ENCODE results near the gene GABRB2. TPM values are rescaled to one million over a fixed set of nuclear protein-coding genes. Genes with fewer than 3 reads are reported as not detected.

GABRB2 gene
- total and polyA plus RNA-seq, 11 donors: 0.04 to 3.8 (median 0.16) TPM; not detected in 7

DNA sequence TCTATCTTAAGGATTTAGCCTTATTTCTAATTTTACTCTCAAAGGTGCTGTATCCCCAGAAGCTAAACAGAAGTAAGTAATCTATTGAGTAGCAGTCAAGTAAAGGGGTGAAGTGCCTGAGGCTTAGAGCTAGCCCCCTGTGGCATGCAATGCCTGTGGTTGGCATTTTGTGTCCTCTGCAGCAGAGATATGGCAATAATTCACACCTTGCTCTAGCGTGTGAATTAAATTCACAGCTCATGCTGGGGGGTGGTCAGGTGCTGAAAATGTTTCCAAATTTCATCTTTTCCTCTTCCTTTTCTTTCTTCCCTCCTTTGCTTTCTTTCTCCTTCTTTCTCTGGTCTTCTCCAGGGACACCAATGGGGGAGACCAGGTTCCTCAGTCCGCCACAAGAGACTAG lies 262.1 kb downstream of the GABRB2 start:
- intact Hi-C loops (cut with DNase I): no loop called here
- H3K27me3 ChIP-seq: no peaks in the 10 kb centered on the region
- DNase-seq (no peak), ATAC-seq (no peak)
- no peaks in the 10 kb centered on the region for H3K9me3 ChIP-seq
- TF ChIP-seq POLR2A (IDR thresholded peaks at IDR 0.05): no peak
- TF ChIP-seq, protein P1, sequence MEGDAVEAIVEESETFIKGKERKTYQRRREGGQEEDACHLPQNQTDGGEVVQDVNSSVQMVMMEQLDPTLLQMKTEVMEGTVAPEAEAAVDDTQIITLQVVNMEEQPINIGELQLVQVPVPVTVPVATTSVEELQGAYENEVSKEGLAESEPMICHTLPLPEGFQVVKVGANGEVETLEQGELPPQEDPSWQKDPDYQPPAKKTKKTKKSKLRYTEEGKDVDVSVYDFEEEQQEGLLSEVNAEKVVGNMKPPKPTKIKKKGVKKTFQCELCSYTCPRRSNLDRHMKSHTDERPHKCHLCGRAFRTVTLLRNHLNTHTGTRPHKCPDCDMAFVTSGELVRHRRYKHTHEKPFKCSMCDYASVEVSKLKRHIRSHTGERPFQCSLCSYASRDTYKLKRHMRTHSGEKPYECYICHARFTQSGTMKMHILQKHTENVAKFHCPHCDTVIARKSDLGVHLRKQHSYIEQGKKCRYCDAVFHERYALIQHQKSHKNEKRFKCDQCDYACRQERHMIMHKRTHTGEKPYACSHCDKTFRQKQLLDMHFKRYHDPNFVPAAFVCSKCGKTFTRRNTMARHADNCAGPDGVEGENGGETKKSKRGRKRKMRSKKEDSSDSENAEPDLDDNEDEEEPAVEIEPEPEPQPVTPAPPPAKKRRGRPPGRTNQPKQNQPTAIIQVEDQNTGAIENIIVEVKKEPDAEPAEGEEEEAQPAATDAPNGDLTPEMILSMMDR (IDR thresholded peaks at IDR 0.05): no peak
- H3K36me3 ChIP-seq: no peaks in the 10 kb centered on the region
- H3K4me1 ChIP-seq: no peaks in the 10 kb centered on the region
- no peak overlapping the region for H3K27ac ChIP-seq
- no peak overlapping the region for H3K4me3 ChIP-seq
- WGBS, 4 donors: 66 to 78% (median 70%) methylated on average over 2 of the region's 2 CpGs

DNA sequence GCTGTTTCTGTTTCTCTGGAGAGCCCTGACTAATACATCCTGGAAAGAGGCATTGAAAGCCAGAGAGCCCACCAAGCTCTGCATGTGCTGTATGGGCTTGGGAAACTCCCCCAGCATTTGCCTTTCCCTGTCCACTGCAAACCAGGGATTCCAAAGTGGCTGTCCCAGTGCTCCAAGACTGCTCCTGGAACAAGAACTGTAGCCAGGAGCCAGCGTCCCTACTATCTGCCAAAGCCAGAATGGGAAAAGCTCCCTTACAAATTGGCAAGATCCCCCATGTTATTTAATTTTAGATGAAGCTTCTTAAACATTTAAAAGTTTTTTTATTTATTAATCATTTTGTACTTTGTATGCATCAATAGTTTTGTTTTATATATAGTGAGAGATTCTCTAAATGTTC lies 263.2 kb downstream of the GABRB2 start:
- H3K4me1 ChIP-seq: no peaks in the 10 kb centered on the region
- WGBS, 4 donors: 50 to 68% (median 60%) methylated on average over 1 of the region's 1 CpG
- no peak for ATAC-seq
- no peaks in the 10 kb centered on the region for H3K27me3 ChIP-seq
- H3K9me3 ChIP-seq: no peaks in the 10 kb centered on the region
- no peak overlapping the region for H3K27ac ChIP-seq
- intact Hi-C loops (cut with DNase I): no loop called here
- no peak overlapping the region for H3K4me3 ChIP-seq
- no peaks in the 10 kb centered on the region for H3K36me3 ChIP-seq
- no peak for DNase-seq
- TF ChIP-seq POLR2A (IDR thresholded peaks at IDR 0.05): no peak
- TF ChIP-seq, protein P1 (IDR thresholded peaks at IDR 0.05): no peak

DNA sequence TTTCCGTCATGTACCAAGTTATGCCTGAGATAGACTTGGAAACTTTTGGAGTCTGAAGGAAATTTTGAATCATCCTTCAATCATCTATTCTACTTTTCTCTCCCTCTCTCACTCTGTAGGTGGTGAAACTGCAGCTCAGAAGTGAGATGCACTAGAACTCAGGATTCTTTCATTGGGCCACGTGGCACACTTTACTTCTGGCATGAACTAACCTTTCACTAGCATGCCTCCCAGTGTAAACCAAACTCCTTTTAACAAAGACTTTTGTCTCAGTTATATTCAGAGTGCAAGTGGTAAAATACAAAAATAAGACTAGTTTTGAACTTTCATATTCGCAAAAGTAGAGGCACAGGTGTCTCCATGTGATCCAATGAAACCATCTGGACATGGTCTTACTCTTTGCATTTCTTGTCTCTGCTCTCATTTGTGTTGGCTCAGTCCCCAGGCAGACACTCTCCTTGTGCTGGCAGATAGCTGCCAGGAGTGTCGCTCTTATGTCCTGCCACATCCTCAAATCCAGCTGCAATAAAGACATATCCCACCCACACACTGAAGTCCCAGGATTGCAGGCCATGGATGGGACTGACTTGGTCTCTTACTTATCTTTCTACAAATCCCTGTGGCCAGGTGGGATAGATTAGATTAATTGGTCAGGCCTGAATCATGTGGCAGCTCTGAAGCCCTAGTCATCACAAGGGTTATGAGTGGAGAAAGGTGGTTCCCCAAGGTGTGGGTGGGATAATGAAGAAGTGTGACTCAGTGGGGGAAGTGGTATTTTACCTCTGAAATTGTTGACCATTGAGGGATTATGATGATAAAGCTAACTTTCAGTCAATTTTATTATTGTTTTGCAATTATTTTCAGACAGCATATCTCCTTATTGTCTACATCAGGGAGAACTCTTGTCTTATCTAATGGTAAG lies 267.5 kb downstream of the GABRB2 start:
- DNase-seq: no peak
- Histone ChIP-seq H3K27me3 (no peaks in the 10 kb centered on the region), H3K9me3 (no peaks in the 10 kb centered on the region), H3K27ac (no peak overlapping the region), H3K4me1 (no peaks in the 10 kb centered on the region), H3K4me3 (no peak overlapping the region), H3K36me3 (no peaks in the 10 kb centered on the region)
- TF ChIP-seq, protein P1 (IDR thresholded peaks at IDR 0.05): no peak
- TF ChIP-seq POLR2A (IDR thresholded peaks at IDR 0.05): no peak
- WGBS, 4 donors: 74 to 85% (median 79%) methylated on average over 4 of the region's 4 CpGs
- ATAC-seq: no peak
- intact Hi-C loops (cut with DNase I): no loop called here

DNA sequence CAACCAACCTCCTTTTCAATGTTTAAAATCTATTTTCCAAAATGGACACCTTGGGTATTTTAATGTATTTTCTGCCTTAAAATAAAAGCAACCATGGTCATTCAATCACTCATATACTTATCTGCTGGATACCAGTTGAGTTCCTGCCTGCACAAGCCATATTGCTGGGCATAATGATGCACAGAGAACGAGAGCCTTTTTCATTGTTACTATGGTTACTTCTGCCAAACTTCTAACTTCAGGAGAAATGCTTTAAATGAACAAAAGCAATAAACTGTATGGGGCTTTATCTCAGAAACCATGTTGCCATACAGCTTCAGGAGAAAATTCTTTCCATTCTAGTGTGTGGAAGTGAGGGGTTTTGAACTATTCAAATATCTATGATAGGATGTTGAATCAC lies 269.5 kb downstream of the GABRB2 start:
- no peak for DNase-seq
- intact Hi-C loops (cut with DNase I): no loop called here
- ATAC-seq: no peak
- Histone ChIP-seq H3K4me3 (no peak overlapping the region), H3K27ac (no peak overlapping the region), H3K36me3 (no peaks in the 10 kb centered on the region), H3K4me1 (no peaks in the 10 kb centered on the region), H3K27me3 (no peaks in the 10 kb centered on the region), H3K9me3 (no peaks in the 10 kb centered on the region)
- 72 to 85% (median 79%) methylated on average over 1 of the region's 1 CpG for WGBS, 4 donors
- TF ChIP-seq, protein P1 (IDR thresholded peaks at IDR 0.05): no peak
- TF ChIP-seq POLR2A (IDR thresholded peaks at IDR 0.05): no peak

Data from heart left ventricle (tissue), 16 donors.